ENCODE data around the gene OPTC.
"Not testable (repeated sequence)": the region's sequence is repeated elsewhere in the genome, so short reads cannot be mapped to it uniquely, and the experiment has no call there.

The OPTC gene

DNA sequence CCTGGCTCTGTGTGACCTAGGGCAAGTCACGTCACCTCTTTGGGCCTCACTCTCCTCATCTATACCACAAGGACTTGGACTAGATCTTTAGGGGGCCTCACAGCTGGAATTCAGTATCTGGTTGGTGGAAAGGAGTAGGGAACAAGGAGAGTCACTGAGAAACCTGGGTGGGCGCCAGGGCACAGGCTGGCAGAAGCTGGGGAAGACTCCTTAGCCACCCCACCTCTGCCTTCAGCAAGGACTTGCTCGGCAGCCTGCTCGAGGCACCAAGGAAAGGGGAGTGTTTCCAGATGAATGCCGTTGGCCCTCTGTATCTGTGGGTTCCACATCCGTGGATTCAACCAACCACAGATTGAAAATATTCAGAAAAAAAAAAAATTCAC is 1.2 kb upstream of the OPTC start:
- no peak for DNase-seq

DNA sequence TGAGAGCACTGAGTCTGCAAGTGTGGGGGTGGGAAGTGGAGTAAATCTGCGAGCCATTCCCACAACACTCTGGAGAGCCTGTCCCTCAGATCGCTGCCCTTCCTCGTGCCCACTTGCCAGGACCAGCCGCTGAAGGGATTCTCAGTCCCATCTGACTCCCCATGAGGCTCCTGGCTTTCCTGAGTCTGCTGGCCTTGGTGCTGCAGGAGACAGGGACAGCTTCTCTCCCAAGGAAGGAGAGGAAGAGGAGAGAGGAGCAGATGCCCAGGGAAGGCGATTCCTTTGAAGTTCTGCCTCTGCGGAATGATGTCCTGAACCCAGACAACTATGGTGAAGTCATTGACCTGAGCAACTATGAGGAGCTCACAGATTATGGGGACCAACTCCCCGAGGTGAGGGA is 1.9 kb downstream of the OPTC start:
- DNase-seq, result no peak

DNA sequence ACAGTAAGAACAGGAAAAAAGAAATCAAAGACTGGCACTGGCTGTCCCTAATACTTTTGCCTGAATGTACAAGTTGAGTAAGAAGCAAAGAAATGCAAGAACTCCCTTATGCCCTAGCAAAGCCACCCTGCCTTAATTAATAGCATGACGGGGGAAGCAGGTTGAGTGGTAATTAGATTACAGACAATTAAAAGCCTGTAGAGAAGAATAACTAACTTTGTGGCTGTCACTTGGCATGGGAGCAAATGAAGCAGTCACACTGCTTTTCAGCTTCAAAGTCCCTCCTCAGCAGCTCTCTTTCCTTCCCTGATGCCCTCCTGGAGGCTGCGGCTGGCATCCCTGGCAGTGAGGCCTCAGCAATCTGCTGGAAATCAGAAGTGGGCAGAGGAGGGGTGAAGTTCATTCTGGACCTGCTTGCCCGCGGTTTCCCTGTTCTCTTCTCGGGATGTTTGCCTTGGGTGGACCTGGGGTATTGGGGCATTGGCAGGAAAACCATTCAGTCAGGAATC is 3.4 kb downstream of the OPTC start:
- DNase-seq, result no peak

DNA sequence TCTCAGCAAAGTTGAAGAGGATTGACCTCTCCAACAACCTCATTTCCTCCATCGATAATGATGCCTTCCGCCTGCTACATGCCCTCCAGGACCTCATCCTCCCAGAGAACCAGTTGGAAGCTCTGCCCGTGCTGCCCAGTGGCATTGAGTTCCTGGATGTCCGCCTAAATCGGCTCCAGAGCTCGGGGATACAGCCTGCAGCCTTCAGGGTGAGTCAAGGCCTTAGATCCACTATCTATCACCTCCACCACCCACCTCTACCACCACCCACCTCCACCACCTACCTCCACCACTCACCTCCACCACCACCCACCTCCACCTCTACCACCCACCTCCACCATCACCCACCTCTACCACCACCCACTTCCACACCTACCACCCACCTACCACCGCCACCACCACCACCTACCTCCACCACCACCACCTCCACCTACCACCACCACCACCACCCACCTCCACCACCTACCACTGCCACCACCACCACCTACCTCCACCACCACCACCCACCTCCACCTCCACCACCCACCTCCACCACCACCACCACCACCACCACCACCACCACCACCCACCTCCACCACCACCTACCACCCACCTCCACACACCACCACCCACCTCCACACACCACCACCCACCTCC is 5.8 kb downstream of the OPTC start:
- no peak for DNase-seq

DNA sequence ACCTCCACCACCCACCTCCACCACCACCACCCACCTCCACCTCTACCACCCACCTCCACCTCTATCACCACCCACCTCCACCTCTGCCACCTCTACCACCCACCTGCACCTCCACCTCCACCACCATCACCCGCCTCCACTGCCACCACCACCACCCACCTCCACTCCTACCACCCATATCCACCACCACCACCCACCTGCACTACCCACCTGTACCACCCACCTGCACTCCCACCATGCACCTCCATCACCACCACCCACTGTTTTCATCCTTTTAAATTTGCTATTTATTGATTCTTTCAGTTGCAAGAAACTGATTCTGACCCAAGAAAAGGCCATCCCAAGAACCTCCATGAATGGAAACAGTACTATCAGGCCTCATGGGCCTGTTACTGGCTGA is 6.3 kb downstream of the OPTC start:
- no peak for DNase-seq

DNA sequence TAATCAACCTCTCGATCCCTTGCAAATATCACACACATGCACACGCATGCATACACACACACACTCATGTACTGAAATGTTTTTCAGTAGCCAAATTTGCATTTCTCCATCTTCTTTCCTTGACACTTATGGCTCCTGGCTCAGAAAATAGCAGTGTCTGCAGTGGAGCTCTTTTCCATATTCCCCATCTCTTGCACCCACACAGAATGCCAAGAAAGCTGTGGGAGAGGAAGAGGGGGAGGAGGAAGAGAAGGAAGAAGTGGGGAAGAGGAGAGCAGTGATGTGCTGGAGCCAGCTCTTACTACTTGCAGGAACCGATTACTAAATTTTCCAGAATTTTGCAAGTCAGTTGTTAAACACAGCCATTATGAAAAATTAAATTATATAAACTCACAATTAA is 9.9 kb downstream of the OPTC start:
- no peak for DNase-seq

DNA sequence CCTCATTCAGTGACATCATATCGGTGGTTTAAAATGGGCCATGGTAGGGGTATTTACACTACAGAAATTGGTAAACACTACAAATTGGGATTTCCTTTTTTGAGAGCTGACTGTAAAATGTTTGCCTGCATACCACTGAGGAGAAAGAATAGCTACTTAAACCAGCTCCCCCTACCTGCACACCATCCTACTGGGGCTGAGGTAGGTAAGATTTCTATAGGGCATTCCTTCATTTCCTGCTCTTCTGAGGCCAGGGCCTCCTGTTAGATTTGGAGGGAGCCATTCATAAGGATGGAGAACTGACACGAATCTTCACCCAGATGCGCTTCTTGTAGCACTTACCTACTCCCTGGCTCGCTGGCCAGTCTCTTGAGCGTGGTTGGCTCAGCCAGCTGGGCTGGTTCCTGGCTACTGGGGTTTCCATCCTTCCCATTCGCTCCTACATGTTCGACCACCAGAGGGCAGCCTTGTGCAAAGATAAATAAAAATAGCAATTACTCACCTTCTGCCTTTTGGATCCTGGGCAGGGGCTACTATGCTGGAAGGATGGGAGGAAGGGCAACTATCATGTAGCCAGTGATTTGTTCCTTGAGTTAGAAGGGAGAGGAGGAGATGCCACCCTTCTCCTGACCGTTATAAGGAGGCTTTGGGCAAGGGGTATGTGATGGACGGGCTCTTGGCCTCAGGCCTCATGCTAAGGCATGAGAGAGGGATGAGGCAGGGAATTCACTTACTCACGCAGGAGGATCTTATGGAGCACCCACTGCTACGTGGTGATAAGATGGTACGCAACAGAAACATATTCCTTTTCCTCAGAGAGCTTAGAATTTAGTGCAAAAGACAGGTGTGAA is 10.7 kb downstream of the OPTC start:
- peak; percentile 61 for DNase-seq

DNA sequence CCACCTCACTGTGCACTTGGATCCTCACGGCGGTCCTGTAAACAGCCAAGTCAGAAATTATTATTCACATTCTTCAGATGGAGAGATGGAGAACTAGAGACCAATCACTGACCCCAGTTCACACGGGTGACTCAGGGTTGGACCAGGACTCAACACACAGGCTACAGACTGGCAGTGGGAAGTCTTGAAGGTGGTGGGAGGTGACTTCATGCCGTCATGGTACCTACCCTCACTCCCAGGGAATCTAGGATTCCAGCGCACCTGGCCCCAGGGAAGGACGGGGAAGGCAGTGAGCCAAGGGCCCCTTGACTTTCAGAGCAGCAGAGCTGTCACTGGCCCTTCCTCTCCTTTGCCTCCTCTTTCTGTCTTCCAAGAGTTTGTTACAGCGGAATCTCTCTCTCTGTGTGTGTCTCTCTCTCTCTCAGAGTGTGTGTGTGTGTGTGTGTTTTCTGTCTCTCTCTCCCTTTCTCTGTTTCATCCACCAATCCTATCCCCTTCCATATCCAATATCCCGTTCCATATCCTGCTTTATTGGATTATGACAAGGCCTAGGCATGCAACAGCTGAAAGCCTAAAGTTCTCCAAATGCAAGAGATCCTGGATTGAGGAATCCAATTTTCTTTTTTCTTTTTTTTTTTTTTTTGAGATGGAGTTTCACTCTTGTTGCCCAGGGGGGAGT is 11.7 kb downstream of the OPTC start:
- DNase-seq, result no peak

DNA sequence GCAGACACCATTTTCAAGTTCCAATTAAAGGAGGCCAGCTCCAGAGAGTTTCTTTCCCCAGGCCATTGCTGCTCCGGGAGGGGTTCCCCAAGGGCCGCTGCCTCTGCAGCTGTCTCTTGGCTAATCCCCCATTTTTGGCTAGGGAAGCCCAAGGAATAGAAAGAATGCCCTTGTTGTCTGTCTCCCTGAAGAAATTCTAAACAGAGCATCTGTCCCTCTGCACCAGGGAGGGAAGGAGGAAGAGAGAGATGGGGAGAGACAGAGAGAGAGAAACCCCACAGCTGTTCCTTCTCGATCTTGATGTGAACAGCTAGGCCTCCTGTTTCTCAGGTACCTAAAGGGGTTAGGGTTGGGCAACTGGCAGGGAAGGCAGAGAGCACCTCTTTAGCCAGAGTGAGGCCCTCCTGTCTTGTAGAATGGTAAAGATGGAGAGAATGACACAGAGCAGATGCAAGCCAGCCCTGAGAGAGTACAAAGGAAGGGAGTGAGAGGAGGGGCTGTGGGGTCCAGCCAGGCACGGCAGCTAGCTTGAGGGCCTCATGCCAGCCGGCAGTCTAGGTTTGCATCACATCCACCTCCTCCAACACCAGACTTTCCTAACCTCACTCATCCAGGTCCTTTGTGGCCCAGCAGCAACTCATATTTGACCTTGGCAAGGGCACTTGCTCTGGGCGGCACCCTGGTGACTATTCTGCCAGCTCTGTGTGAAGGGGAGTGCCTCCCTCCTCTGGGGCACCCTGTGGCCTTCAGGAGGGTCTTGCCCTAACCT is 13.1 kb downstream of the OPTC start:
- peak; percentile 6 for DNase-seq

DNA sequence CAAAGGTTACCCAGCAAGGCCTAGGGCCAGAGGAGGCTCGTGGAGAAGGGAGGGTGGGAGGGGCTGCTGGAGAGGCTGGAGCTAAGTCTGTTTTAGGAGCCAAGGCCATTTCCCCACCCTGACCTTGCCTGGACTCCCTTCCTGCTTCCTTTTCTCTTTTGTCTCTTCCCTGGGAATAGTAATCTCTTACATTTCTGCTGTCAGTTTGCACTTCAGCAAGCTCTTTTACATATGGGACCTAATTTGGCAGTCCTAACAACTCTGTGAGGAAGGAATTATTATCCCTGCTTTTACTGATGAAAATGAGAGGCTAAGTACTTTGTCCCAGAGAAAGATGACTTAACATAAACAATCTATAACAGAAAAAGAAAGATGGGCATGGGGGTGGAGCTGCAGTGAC is 13.8 kb downstream of the OPTC start:
- DNase-seq, result no peak

DNA sequence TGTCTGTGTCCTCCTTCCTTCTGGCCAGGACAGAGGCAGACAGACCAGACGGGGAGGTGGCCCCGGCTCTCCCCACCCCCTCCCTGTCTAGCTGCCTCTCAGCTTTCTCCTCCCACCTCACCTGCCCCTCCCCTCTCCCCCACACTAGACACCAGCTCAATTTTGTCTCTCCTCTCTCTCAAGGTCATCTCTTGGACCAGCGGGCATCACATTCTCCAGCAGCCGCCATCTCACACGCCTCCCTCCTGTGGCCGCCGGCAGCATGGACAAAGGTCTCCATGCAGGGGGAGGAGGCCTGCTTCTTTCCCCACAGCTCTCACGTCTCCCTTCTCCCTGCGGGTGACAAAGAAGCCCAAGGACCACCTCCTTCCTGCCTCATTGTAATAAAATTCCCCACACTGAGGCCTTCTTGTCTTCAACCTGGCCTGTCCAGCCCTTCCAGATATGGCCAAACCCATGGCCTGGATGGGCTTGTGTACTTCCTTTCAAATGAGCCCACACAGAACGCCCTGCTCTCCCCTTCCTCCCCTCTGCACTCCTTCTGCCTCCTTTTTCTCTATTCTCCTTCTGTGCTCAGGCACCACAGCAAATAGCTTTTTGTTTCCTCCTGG is 14.6 kb downstream of the OPTC start:
- no peak for DNase-seq

DNA sequence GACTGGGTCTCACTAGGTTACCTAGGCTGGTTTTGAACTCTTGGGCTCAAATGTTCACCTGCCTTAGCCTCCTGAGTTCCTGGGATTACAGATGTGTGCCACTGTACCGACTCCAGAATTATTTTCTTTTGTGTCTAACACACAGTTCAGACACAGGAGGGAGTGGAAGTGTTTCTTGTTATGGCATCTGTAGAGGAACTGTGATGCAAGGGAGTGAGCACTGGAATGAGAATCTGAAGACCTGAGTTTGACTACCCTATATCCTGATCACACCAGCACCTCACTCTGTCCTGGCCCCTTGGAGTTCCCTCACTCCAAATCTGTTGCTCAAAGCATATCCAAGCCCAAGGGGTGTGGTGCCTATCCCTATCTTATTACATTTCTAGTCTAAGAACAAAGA is 15.2 kb downstream of the OPTC start:
- DNase-seq, result no peak

DNA sequence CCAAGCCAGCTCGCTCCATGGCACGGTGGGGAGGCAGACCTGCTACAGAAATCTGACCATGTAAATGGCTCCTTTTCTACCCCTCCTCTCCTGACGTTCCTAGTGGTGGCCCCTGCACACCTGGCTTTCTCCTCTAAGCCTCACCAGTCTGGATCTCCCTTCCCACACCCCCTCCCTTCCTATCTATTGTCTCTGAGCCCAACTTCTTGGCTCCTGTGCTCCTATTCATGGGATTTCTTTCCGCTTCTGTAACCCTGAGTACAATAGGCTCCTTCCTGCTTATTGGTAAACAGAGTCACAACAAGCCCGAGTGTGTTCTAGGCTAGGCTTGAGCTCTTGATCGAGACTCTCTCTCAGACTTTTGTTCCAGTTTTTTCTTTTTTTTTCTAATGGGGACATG is 17.6 kb downstream of the OPTC start:
- no peak for DNase-seq

DNA sequence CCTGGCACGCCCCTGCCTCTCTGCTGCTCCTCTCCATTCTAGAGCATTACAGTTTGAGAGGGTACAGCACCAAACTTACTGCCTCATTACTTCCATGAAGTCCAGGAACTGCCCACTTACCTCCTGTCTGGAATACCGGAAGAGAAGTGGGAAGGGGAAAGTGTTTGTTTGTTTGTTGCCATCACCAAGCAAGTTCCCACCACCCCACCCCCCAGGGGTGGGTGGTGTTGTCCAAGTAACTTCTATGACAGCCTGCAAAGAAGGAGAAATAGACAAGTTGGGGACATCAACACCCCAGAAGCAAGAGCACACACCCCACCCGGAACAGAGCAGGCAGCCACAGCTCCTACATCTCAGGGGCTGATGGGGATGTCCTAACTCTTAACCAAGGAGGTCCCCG is 18.0 kb downstream of the OPTC start:
- DNase-seq, result no peak

DNA sequence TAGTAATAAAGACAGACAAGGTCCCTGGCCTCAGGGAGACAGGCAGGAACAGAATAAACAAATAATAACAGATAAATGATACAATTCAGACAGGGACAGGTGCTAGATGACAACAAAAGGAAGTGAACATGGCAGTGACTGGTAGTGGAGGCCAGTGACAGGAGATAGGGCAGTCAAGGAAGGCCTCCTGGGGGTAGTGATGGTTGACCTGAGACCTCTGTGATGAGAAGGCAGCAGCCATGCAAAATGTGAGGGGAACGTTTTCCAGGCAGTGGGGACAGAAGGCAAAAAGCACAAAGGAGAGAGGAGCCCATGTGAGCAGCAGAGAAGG is 18.5 kb downstream of the OPTC start:
- DNase-seq, result no peak

DNA sequence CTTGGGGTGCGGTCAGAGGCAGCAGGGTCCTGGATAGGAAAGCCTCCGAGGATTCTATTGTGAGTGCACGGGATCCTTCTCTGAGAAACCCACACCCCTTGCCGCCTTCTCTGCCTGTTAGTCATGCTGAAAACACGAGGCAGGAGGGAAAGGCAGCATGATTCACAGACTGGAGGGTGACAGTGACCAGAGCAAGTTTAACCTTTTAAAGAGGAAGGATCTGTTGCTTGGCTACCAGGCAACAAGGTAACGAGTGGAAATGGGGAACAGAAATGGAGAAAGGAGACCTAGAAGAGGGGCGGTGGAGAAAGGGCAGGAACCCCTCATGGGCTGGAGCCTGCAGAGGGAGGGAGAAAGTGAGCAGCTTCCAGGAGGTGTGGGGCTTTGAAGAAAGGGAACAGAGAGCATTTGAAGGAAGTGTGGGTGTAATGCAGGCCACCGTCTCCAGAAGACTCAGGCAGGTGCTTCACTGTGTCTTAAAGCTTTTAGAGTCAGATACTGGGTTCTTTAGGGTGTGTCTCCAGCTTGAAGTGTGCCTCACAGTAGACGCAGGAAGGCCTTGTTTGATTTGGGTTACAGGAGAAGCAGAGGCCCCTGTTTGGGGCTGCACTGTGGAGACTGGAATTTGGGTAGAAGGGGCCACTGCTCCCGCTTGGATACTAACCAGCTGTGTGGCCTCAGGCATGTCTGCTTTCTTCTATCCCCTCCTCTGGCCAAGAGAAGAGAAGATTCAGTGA is 19.1 kb downstream of the OPTC start:
- no peak for DNase-seq

DNA sequence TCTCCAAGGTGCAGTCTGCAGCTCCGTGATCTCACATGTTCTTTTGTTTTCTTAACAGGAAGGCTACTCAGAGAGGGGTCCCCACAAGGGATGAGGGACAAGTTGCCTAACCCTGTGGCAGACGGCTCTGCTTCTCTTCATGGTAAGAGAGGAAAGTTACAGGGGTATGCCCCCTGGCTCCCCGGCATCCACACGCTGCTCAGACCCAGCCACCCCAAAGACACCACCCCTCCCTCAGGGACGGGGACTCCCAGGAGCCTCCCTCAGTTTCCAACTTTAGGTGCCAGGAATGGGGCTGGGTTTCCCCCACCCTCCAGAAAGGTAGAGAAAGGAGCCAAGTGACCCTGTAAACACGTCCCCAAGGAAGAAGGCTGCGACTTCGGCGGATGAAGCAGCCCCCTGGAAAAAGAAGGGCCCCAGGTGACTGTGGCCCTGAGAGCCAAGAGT is 19.7 kb downstream of the OPTC start:
- no peak for DNase-seq

DNA sequence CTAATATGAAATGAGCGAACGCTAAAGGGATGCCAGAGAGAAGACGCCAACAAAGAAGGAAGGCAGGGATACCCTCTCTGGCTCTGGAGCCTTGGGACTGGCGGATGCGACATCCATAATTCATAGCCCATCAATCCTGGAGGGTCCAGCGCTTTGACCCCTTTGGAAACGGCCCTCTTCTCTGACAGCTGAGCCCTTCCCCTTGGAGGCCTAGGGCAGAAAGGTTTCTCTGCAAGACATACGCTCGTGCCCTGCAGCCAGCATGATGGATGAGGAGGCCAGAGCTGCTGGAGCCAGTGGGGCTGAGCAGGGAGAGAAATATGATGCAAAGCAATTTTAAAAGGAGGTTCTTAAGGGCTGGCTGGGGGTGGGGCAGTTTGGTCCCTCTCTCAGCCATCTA is 22.2 kb downstream of the OPTC start:
- DNase-seq, result no peak

DNA sequence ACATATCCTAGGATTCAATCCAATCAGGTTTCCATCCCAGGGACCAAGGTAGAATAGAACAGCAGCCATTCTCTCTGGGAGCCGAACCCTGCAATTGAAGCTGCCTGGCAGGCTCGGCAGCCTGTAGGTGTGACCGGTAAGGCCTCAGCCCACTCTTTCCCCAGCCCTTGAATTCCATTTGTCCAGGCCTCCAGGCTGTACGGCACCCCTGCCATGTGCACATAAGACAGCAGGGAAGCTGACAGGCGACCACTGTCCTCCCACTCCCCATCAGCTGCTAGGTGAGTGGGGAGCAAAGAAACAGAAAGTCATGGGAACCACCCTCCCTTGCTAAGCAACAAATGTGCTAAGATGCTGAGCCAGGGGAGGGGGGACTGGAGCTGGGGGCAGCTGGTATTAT is 23.0 kb downstream of the OPTC start:
- DNase-seq, result no peak

DNA sequence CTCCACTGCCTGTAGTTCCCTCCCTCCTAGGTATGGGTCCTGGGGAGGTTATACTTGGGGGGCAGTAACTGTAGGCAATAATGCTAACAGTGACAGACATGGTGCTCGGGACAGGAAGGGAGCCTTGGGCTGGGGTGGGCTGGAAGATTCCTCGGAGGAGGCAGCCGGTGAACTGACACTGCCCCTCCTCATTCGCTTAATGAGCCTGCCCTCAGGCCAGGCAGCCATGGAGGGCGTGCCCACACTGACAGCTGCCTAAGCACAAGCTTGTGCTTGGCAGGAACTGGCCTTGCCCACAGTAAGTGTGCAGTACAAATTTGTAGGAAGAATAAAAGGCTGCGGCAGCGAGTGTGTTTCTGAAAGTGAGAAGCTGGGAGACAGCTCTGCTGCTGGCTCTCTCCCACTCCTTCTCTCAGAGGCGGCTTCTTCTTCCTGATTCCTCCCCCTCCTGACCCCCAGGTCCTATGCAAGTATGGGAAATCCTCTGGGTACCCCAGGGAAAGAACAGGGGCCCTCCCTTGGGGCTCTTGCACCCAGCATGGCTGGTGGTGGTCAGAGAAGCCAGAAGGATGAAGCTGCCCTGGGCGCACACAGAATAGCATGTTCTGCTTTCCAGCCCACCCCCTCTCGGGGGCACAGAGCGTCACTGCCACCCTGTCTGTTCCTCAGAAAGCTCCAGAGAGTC is 23.6 kb downstream of the OPTC start:
- DNase-seq, result no peak

DNA sequence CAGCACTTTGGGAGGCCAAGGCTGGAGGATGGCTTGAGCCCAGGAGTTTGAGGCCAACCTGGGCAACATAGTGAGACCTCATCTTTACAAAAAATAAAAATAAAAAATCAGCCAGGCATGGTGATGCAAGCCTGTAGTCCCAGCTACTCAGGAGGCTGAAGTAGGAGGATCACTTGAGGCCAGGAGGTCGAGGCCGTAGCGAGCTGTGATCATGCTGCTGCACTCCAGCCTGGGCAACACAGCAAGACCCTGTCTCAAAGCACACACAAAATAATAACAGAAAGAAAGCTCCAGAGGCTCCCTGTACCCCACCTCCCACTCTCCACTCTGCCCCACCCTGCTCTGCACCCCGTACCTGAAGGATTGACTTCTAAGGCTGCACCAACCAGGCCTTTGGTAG is 24.2 kb downstream of the OPTC start:
- not testable (repeated sequence) for DNase-seq

DNA sequence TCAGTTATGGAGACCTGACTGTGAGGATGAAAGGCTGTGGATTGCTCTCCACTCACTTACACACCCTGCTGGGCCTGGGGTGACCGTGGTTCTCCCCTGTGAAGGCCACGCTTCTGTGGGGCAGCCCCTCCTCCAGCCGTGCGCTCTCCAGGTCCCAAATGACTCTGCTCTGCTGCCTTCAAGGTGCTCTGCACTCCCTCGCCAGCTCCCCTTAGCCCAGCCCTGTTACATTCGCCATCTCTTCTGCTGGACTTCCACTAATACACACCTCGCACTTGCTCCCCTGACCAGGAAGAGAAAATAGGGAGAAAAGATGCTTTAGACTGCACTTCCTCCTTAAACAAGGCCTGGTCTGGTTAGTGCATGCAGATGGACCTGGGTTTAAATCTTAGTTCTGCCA is 24.6 kb downstream of the OPTC start:
- DNase-seq, result no peak
